PC-9 (cell line): ENCODE measurements around the gene SYCE1.

Source experiments
- EZH2 ChIP-seq: fragments of 200-600 bp; sonication (generic); IDR thresholded peaks from 2 replicates; pipeline ENCODE4 v1.8.0; 2017; ENCODE audit warnings: antibody characterized with exemption, low read depth
- TF ChIP-seq, protein P1 (sequence below): fragments of 200-600 bp; sonication (generic); conservative IDR thresholded peaks from 2 replicates; pipeline ENCODE4 v1.6.1; 2017; ENCODE audit warnings: mixed run types, antibody characterized with exemption, mild to moderate bottlenecking, moderate library complexity

DNA sequence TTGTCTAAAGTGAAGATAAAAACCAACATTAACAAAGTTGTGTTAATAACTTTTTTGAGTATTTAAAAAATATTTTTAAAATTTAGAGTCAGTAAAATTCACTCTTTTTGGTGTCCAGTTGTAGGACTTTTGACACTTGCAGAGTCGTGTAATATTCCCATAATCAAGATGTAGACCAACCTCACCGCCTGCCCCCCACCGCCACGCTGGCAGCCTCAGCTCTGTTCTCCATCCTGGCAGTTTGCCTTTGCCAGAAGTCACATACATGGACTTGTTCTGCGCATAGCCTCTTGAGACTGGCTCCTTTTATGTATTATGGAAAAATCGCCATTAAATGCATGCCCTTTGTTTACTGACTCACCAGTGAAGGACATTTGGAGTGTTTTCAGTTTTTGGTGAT lies 27.3 kb upstream of the SYCE1 start:
- TF ChIP-seq, protein P1, sequence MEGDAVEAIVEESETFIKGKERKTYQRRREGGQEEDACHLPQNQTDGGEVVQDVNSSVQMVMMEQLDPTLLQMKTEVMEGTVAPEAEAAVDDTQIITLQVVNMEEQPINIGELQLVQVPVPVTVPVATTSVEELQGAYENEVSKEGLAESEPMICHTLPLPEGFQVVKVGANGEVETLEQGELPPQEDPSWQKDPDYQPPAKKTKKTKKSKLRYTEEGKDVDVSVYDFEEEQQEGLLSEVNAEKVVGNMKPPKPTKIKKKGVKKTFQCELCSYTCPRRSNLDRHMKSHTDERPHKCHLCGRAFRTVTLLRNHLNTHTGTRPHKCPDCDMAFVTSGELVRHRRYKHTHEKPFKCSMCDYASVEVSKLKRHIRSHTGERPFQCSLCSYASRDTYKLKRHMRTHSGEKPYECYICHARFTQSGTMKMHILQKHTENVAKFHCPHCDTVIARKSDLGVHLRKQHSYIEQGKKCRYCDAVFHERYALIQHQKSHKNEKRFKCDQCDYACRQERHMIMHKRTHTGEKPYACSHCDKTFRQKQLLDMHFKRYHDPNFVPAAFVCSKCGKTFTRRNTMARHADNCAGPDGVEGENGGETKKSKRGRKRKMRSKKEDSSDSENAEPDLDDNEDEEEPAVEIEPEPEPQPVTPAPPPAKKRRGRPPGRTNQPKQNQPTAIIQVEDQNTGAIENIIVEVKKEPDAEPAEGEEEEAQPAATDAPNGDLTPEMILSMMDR = no peak
- TF ChIP-seq EZH2 = no peak
